ENCODE data around the gene ATP6V0C. TPM values are rescaled to one million over a fixed set of nuclear protein-coding genes. Genes with fewer than 3 reads are reported as not detected.

Gene ATP6V0C
- total RNA-seq, 1 experiment from 2014 or later: 30.2 TPM

GRCh38 chr16:2515180-2515851 is 1.6 kb downstream of the ATP6V0C start:
- H3K4me3 ChIP-seq (ENCODE audit: low read length): peak overlapping the region; percentile 76
- peaks cover 42% of the 10 kb centered on the region for H3K4me1 ChIP-seq (ENCODE audit: low read length)
- peaks cover 53% of the 10 kb centered on the region for H3K79me2 ChIP-seq (ENCODE audit: low read length)
- H3K9ac ChIP-seq (ENCODE audit: low read length): peak overlapping the region; percentile 98
- peaks cover 41% of the 10 kb centered on the region for H4K20me1 ChIP-seq (ENCODE audit: insufficient read depth, low read depth, low read length)
- H3K9me3 ChIP-seq (ENCODE audit: low read length): no peaks in the 10 kb centered on the region
- peak overlapping the region; percentile 76 for H3K4me2 ChIP-seq (ENCODE audit: low read depth, low read length, poor library complexity, severe bottlenecking)
- no peaks in the 10 kb centered on the region for H3K27me3 ChIP-seq (ENCODE audit: low read length)
- H2AFZ ChIP-seq (ENCODE audit: low read length): no peak overlapping the region
- H3K9me2 ChIP-seq (replicated peaks; ENCODE audit: insufficient read depth, low read length): no peaks in the 10 kb centered on the region
- H3K36me3 ChIP-seq (ENCODE audit: insufficient read depth, low read length): no peaks in the 10 kb centered on the region
- H3K27ac ChIP-seq (ENCODE audit: low read length): no peak overlapping the region
- DNase-seq: no peak

- H4K20me1 ChIP-seq (ENCODE audit: insufficient read depth, low read depth, low read length): peaks cover 41% of the 10 kb centered on the region
- no peak overlapping the region for H3K4me3 ChIP-seq (ENCODE audit: low read length)
- peak overlapping the region; percentile 20 for H3K4me2 ChIP-seq (ENCODE audit: low read depth, low read length, poor library complexity, severe bottlenecking)
- no peaks in the 10 kb centered on the region for H3K27me3 ChIP-seq (ENCODE audit: low read length)
- no peaks in the 10 kb centered on the region for H3K9me2 ChIP-seq (replicated peaks; ENCODE audit: insufficient read depth, low read length)
- peaks cover 63% of the 10 kb centered on the region for H3K79me2 ChIP-seq (ENCODE audit: low read length)
- peak overlapping the region; percentile 98 for H3K9ac ChIP-seq (ENCODE audit: low read length)
- peaks cover 50% of the 10 kb centered on the region for H3K4me1 ChIP-seq (ENCODE audit: low read length)
- no peaks in the 10 kb centered on the region for H3K36me3 ChIP-seq (ENCODE audit: insufficient read depth, low read length)
- no peak overlapping the region for H2AFZ ChIP-seq (ENCODE audit: low read length)
- DNase-seq: no peak
- no peak overlapping the region for H3K27ac ChIP-seq (ENCODE audit: low read length)
- H3K9me3 ChIP-seq (ENCODE audit: low read length): no peaks in the 10 kb centered on the region
Measured at GRCh38 chr16:2516391-2517240, 2.9 kb downstream of the ATP6V0C start.

- Histone ChIP-seq H3K9me3 (ENCODE audit: low read length) (no peaks in the 10 kb centered on the region), H3K9me2 (replicated peaks; ENCODE audit: insufficient read depth, low read length) (no peaks in the 10 kb centered on the region), H2AFZ (ENCODE audit: low read length) (no peak overlapping the region), H3K4me1 (ENCODE audit: low read length) (peaks cover 46% of the 10 kb centered on the region), H3K27ac (ENCODE audit: low read length) (no peak overlapping the region), H3K4me2 (ENCODE audit: low read depth, low read length, poor library complexity, severe bottlenecking) (no peak overlapping the region), H3K36me3 (ENCODE audit: insufficient read depth, low read length) (no peaks in the 10 kb centered on the region), H3K9ac (ENCODE audit: low read length) (no peak overlapping the region), H3K27me3 (ENCODE audit: low read length) (no peaks in the 10 kb centered on the region), H4K20me1 (ENCODE audit: insufficient read depth, low read depth, low read length) (peaks cover 41% of the 10 kb centered on the region), H3K79me2 (ENCODE audit: low read length) (peaks cover 67% of the 10 kb centered on the region), H3K4me3 (ENCODE audit: low read length) (no peak overlapping the region)
- no peak for DNase-seq
Measured at GRCh38 chr16:2517954-2518605, 4.3 kb downstream of the ATP6V0C start.

- Histone ChIP-seq H3K4me3 (ENCODE audit: low read length) (no peak overlapping the region), H3K9ac (ENCODE audit: low read length) (no peak overlapping the region), H3K27me3 (ENCODE audit: low read length) (no peaks in the 10 kb centered on the region), H3K27ac (ENCODE audit: low read length) (no peak overlapping the region), H3K4me2 (ENCODE audit: low read depth, low read length, poor library complexity, severe bottlenecking) (no peak overlapping the region), H3K9me3 (ENCODE audit: low read length) (no peaks in the 10 kb centered on the region), H3K36me3 (ENCODE audit: insufficient read depth, low read length) (0 out of 2 replicates have a peak, but pooled peaks cover 3% of the 10 kb centered on the region), H4K20me1 (ENCODE audit: insufficient read depth, low read depth, low read length) (peaks cover 41% of the 10 kb centered on the region), H3K4me1 (ENCODE audit: low read length) (peaks cover 42% of the 10 kb centered on the region), H2AFZ (ENCODE audit: low read length) (no peak overlapping the region), H3K9me2 (replicated peaks; ENCODE audit: insufficient read depth, low read length) (no peaks in the 10 kb centered on the region), H3K79me2 (ENCODE audit: low read length) (peaks cover 64% of the 10 kb centered on the region)
- DNase-seq: no peak
Measured at GRCh38 chr16:2518823-2519710, 5.3 kb downstream of the ATP6V0C start.

GRCh38 chr16:2519711-2520080 is 5.9 kb downstream of the ATP6V0C start:
- peaks cover 42% of the 10 kb centered on the region for H3K4me1 ChIP-seq (ENCODE audit: low read length)

GRCh38 chr16:2520097-2520783 is 6.5 kb downstream of the ATP6V0C start, which contains the start of gene AMDHD2:
TSS of gene AMDHD2 (plus strand) at chr16:2520371. CDS start at chr16:2520459, 88 bp downstream.
- Histone ChIP-seq H3K9me2 (replicated peaks; ENCODE audit: insufficient read depth, low read length) (no peaks in the 10 kb centered on the region), H3K9me3 (ENCODE audit: low read length) (no peaks in the 10 kb centered on the region), H3K27me3 (ENCODE audit: low read length) (no peaks in the 10 kb centered on the region), H4K20me1 (ENCODE audit: insufficient read depth, low read depth, low read length) (peaks cover 34% of the 10 kb centered on the region), H3K4me1 (ENCODE audit: low read length) (peaks cover 38% of the 10 kb centered on the region), H2AFZ (ENCODE audit: low read length) (no peak within 1 kb of the TSS), H3K79me2 (ENCODE audit: low read length) (peaks cover 53% of the 10 kb centered on the region), H3K36me3 (ENCODE audit: insufficient read depth, low read length) (0 out of 2 replicates have a peak, but pooled peaks cover 3% of the 10 kb centered on the region), H3K4me3 (ENCODE audit: low read length) (peak within 1 kb of the TSS; percentile 79), H3K9ac (ENCODE audit: low read length) (peak within 1 kb of the TSS; percentile 87), H3K27ac (ENCODE audit: low read length) (no peak within 1 kb of the TSS), H3K4me2 (ENCODE audit: low read depth, low read length, poor library complexity, severe bottlenecking) (peak within 1 kb of the TSS; percentile 93)
- DNase-seq: peak; percentile 96

More at GRCh38 chr16:2519711-2520080, 5.9 kb downstream of the ATP6V0C start:
- Histone ChIP-seq H3K9me3 (ENCODE audit: low read length) (no peaks in the 10 kb centered on the region), H3K9me2 (replicated peaks; ENCODE audit: insufficient read depth, low read length) (no peaks in the 10 kb centered on the region), H3K79me2 (ENCODE audit: low read length) (peaks cover 59% of the 10 kb centered on the region), H3K9ac (ENCODE audit: low read length) (no peak overlapping the region), H4K20me1 (ENCODE audit: insufficient read depth, low read depth, low read length) (peaks cover 39% of the 10 kb centered on the region), H3K27ac (ENCODE audit: low read length) (no peak overlapping the region), H3K36me3 (ENCODE audit: insufficient read depth, low read length) (0 out of 2 replicates have a peak, but pooled peaks cover 3% of the 10 kb centered on the region), H2AFZ (ENCODE audit: low read length) (no peak overlapping the region), H3K4me2 (ENCODE audit: low read depth, low read length, poor library complexity, severe bottlenecking) (peak overlapping the region; percentile 50), H3K27me3 (ENCODE audit: low read length) (no peaks in the 10 kb centered on the region), H3K4me3 (ENCODE audit: low read length) (no peak overlapping the region)
- no peak for DNase-seq

- Histone ChIP-seq H4K20me1 (ENCODE audit: insufficient read depth, low read depth, low read length) (peaks cover 27% of the 10 kb centered on the region; the same call in 1 of the 2 replicates), H3K36me3 (ENCODE audit: insufficient read depth, low read length) (0 out of 2 replicates have a peak, but pooled peaks cover 3% of the 10 kb centered on the region), H3K27me3 (ENCODE audit: low read length) (no peaks in the 10 kb centered on the region), H2AFZ (ENCODE audit: low read length) (no peak overlapping the region), H3K79me2 (ENCODE audit: low read length) (peaks cover 46% of the 10 kb centered on the region), H3K4me3 (ENCODE audit: low read length) (peak overlapping the region; percentile 79), H3K27ac (ENCODE audit: low read length) (no peak overlapping the region), H3K9me2 (replicated peaks; ENCODE audit: insufficient read depth, low read length) (no peaks in the 10 kb centered on the region), H3K9me3 (ENCODE audit: low read length) (no peaks in the 10 kb centered on the region), H3K9ac (ENCODE audit: low read length) (peak overlapping the region; percentile 87), H3K4me1 (ENCODE audit: low read length) (peaks cover 31% of the 10 kb centered on the region), H3K4me2 (ENCODE audit: low read depth, low read length, poor library complexity, severe bottlenecking) (peak overlapping the region; percentile 93)
- DNase-seq: peak; percentile 78
Measured at GRCh38 chr16:2520784-2521531, 7.2 kb downstream of the ATP6V0C start.
